ENCODE measurements around the gene ASB9. TPM values are rescaled to one million over a fixed set of nuclear protein-coding genes. Genes with fewer than 3 reads are reported as not detected.

The ASB9 gene
- polyA plus RNA-seq, 1 donor from 2014 or later, result not detected

GRCh38 chrX:15236146-15236545, 33.7 kb downstream of the ASB9 start:
- no peak overlapping the region for H3K4me2 ChIP-seq (ENCODE audit: low read length)
- no peaks in the 10 kb centered on the region for H4K20me1 ChIP-seq (ENCODE audit: insufficient read depth)
- H3K4me3 ChIP-seq (ENCODE audit: low read length), result no peak overlapping the region
- H3K79me2 ChIP-seq (replicated peaks; ENCODE audit: insufficient read depth, low read length), result no peaks in the 10 kb centered on the region
- H2AFZ ChIP-seq (ENCODE audit: low read depth, low read length), result no peak overlapping the region
- TF ChIP-seq EP300 (conservative IDR thresholded peaks at IDR 0.05; ENCODE audit: poor library complexity, severe bottlenecking) (no peak), SMC3 (conservative IDR thresholded peaks at IDR 0.05; ENCODE audit: poor library complexity) (no peak), RAD21 (conservative IDR thresholded peaks at IDR 0.05) (no peak), POLR2AphosphoS5 (IDR thresholded peaks at IDR 0.05) (no peak), EZH2 (IDR thresholded peaks at IDR 0.05; ENCODE audit: borderline replicate concordance, insufficient read depth, low read length, poor library complexity, severe bottlenecking) (no peak), CTCF (IDR thresholded peaks at IDR 0.05; ENCODE audit: poor library complexity, severe bottlenecking) (no peak), REST (IDR thresholded peaks at IDR 0.05; ENCODE audit: borderline replicate concordance) (no peak), MXI1 (conservative IDR thresholded peaks at IDR 0.05; ENCODE audit: poor library complexity, severe bottlenecking) (no peak), TAF1 (IDR thresholded peaks at IDR 0.05; ENCODE audit: low read depth) (no peak)
- H3K9me2 ChIP-seq (ENCODE audit: insufficient read depth, low read length), result no peaks in the 10 kb centered on the region
- H3K27ac ChIP-seq (ENCODE audit: low read length), result no peak overlapping the region
- no peaks in the 10 kb centered on the region for H3K27me3 ChIP-seq (ENCODE audit: insufficient read depth, low read depth, low read length)
- no peaks in the 10 kb centered on the region for H3K36me3 ChIP-seq (ENCODE audit: insufficient read depth, low read length)
- no peaks in the 10 kb centered on the region for H3F3A ChIP-seq (ENCODE audit: insufficient read depth, low read length, poor library complexity, severe bottlenecking)
- no peaks in the 10 kb centered on the region for H3K9me3 ChIP-seq (ENCODE audit: low read length)
- H3K9ac ChIP-seq (ENCODE audit: low read length), result no peak overlapping the region

- Histone ChIP-seq H3K9me2 (ENCODE audit: insufficient read depth, low read length) (no peaks in the 10 kb centered on the region), H3K79me2 (replicated peaks; ENCODE audit: insufficient read depth, low read length) (no peaks in the 10 kb centered on the region), H2AFZ (ENCODE audit: low read depth, low read length) (no peak overlapping the region), H3K9ac (ENCODE audit: low read length) (no peak overlapping the region), H3K4me3 (ENCODE audit: low read length) (no peak overlapping the region), H3K4me2 (ENCODE audit: low read length) (no peak overlapping the region), H3K27ac (ENCODE audit: low read length) (no peak overlapping the region), H3K27me3 (ENCODE audit: insufficient read depth, low read depth, low read length) (no peaks in the 10 kb centered on the region), H3K9me3 (ENCODE audit: low read length) (no peaks in the 10 kb centered on the region), H4K20me1 (ENCODE audit: insufficient read depth) (no peaks in the 10 kb centered on the region), H3K36me3 (ENCODE audit: insufficient read depth, low read length) (no peaks in the 10 kb centered on the region), H3F3A (ENCODE audit: insufficient read depth, low read length, poor library complexity, severe bottlenecking) (no peaks in the 10 kb centered on the region)
- no peak for TF ChIP-seq REST (IDR thresholded peaks at IDR 0.05; ENCODE audit: borderline replicate concordance)
- TF ChIP-seq TAF1 (IDR thresholded peaks at IDR 0.05; ENCODE audit: low read depth), result no peak
- TF ChIP-seq MXI1 (conservative IDR thresholded peaks at IDR 0.05; ENCODE audit: poor library complexity, severe bottlenecking), result no peak
- no peak for TF ChIP-seq EP300 (conservative IDR thresholded peaks at IDR 0.05; ENCODE audit: poor library complexity, severe bottlenecking)
- no peak for TF ChIP-seq SMC3 (conservative IDR thresholded peaks at IDR 0.05; ENCODE audit: poor library complexity)
- TF ChIP-seq CTCF (IDR thresholded peaks at IDR 0.05; ENCODE audit: poor library complexity, severe bottlenecking), result no peak
- TF ChIP-seq EZH2 (IDR thresholded peaks at IDR 0.05; ENCODE audit: borderline replicate concordance, insufficient read depth, low read length, poor library complexity, severe bottlenecking), result no peak
- no peak for TF ChIP-seq RAD21 (conservative IDR thresholded peaks at IDR 0.05)
- no peak for TF ChIP-seq POLR2AphosphoS5 (IDR thresholded peaks at IDR 0.05)
These were observed 34.9 kb downstream of the ASB9 start for GRCh38 chrX:15235001-15235400.

Measured in neural cell (in vitro differentiated cells).